Measurements from ENCODE around the gene C12orf54. TPM values are rescaled to one million over a fixed set of nuclear protein-coding genes. Genes with fewer than 3 reads are reported as not detected.
"Not testable (repeated sequence)": the region's sequence is repeated elsewhere in the genome, so short reads cannot be mapped to it uniquely, and the experiment has no call there.

Gene C12orf54
- polyA plus RNA-seq, 1 of the 3 experiments (the other 2 are of a cell fraction), result not detected

DNA sequence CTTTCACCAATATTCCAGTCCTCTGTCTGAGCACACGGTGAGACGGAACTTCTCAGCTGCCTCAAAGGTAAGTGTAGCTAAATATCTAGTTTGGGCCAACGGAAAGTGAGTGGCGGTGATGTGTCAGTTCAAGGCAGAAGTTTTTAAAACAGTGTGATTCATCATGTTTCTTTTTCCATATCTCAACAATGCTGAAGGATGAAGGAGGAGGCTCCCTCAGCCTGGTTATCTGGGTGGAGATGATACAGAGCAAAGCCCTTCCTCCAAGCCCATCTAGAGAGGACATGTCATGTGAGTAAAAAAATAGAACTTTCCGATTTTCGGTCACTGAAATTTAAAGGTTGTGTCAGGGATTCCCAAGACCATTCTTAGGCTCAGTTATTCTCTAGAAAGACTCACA is 23.0 kb upstream of the C12orf54 start:
- POLR2A ChIA-PET, result no interaction called here
- no peaks in the 10 kb centered on the region for H4K20me1 ChIP-seq (ENCODE audit: insufficient read depth)
- no peaks in the 10 kb centered on the region for H3K4me1 ChIP-seq (ENCODE audit: control insufficient read depth in 1 of 2, insufficient read depth in 2 of 2, low read depth in 1 of 2, low read length in 1 of 2)
- WGBS (ENCODE audit: low lambda C conversion rate), result 25% methylated on average over 6 of the region's 6 CpGs
- no peaks in the 10 kb centered on the region for H3K9me2 ChIP-seq
- H3K27ac ChIP-seq (ENCODE audit: low read depth in 2 of 2, low read length in 1 of 2), result no peak overlapping the region
- H3K79me2 ChIP-seq (ENCODE audit: insufficient read depth), result no peaks in the 10 kb centered on the region
- no peak overlapping the region for H3K4me3 ChIP-seq (ENCODE audit: low read depth in 2 of 2, low read length in 1 of 2)
- H3K4me2 ChIP-seq, result no peak overlapping the region
- H3F3A ChIP-seq (replicated peaks; ENCODE audit: insufficient read depth), result no peaks in the 10 kb centered on the region
- H3K9me3 ChIP-seq, result no peaks in the 10 kb centered on the region
- DNase-seq, result no peak
- TF ChIP-seq POLR2AphosphoS5 (IDR thresholded peaks at IDR 0.05; ENCODE audit: low read depth, low read length) (no peak), SIN3A (IDR thresholded peaks at IDR 0.05; ENCODE audit: borderline replicate concordance, low read depth, low read length) (no peak), FOXM1 (IDR thresholded peaks at IDR 0.05; ENCODE audit: low read depth) (no peak), RAD21 (IDR thresholded peaks at IDR 0.05; ENCODE audit: low read length) (no peak), RXRA (IDR thresholded peaks at IDR 0.05; ENCODE audit: borderline replicate concordance, low read depth) (no peak)
- TF ChIP-seq, protein P1, sequence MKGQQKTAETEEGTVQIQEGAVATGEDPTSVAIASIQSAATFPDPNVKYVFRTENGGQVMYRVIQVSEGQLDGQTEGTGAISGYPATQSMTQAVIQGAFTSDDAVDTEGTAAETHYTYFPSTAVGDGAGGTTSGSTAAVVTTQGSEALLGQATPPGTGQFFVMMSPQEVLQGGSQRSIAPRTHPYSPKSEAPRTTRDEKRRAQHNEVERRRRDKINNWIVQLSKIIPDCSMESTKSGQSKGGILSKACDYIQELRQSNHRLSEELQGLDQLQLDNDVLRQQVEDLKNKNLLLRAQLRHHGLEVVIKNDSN (IDR thresholded peaks at IDR 0.05; ENCODE audit: borderline replicate concordance, low read depth), result no peak
- no peak overlapping the region for H3K9ac ChIP-seq
- CTCF ChIA-PET, result no interaction called here
- no peak overlapping the region for H2AFZ ChIP-seq (ENCODE audit: low read depth)
- no peaks in the 10 kb centered on the region for H3K36me3 ChIP-seq (replicated peaks in 1 of 2; ENCODE audit: control insufficient read depth in 1 of 2, insufficient read depth in 2 of 2, low read length in 1 of 2)
- peaks cover 9% of the 10 kb centered on the region; the same call in 1 of the 2 replicates for H3K27me3 ChIP-seq (ENCODE audit: insufficient read depth)

DNA sequence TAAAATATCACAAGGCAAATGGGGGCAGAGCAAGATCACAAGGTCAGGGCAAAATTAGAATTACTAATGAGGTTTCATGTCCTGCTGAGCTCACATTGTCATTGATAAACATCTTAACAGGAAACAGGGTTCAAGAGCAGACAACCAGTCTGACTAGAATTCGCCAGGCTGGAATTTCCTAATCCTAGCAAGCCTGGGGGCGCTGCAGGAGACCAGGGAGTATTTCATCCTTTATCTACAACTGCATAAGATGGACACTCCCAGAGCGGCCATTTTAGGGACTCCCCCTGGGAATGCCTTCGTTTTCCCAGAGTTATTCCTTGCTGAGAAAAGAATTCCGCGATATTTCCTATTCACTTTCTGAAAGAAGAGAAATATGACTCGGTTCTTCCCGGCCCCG is 13.3 kb upstream of the C12orf54 start:
- H3K9me2 ChIP-seq; H3K4me1 ChIP-seq (ENCODE audit: control insufficient read depth in 1 of 2, insufficient read depth in 2 of 2, low read depth in 1 of 2, low read length in 1 of 2); H3K4me2 ChIP-seq; H3K79me2 ChIP-seq (ENCODE audit: insufficient read depth); DNase-seq; H3K36me3 ChIP-seq (replicated peaks in 1 of 2; ENCODE audit: control insufficient read depth in 1 of 2, insufficient read depth in 2 of 2, low read length in 1 of 2); CTCF ChIA-PET; H2AFZ ChIP-seq (ENCODE audit: low read depth); POLR2A ChIA-PET; H3K4me3 ChIP-seq (ENCODE audit: low read depth in 2 of 2, low read length in 1 of 2); H4K20me1 ChIP-seq (ENCODE audit: insufficient read depth); H3K27ac ChIP-seq (ENCODE audit: low read depth in 2 of 2, low read length in 1 of 2); H3K9ac ChIP-seq; H3F3A ChIP-seq (replicated peaks; ENCODE audit: insufficient read depth); H3K9me3 ChIP-seq; H3K27me3 ChIP-seq (ENCODE audit: insufficient read depth): not testable (repeated sequence)
- 28% methylated on average over 9 of the region's 9 CpGs for WGBS (ENCODE audit: low lambda C conversion rate)

DNA sequence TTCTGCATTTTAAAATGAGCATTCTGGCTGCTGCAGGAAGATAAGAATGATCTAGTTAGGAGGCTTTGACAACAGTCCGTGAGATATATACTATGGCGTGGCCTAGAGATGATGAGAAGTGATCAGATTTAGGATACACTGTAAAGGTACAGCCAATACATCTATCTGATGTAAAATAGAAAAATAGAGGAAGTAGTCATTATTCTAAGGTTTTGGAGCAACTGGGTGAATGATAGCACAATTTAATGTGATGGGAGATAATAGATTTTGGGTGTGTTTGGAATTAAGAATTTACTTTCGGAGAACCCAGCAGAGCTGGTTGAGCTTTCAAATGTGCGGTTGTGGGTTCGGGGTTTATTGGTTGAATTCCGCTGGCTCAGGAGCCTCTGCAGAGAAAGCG is 10.0 kb upstream of the C12orf54 start, which contains the start of gene ANP32D:
Gene ANP32D, plus strand, starts transcription at position 301 of the 400 bp plus-strand sequence. CDS start 106 bp downstream, outside the sequence.
- Histone ChIP-seq H3K36me3 (replicated peaks in 1 of 2; ENCODE audit: control insufficient read depth in 1 of 2, insufficient read depth in 2 of 2, low read length in 1 of 2) (no peaks in the 10 kb centered on the region), H3K27ac (ENCODE audit: low read depth in 2 of 2, low read length in 1 of 2) (no peak within 1 kb of the TSS), H4K20me1 (ENCODE audit: insufficient read depth) (no peaks in the 10 kb centered on the region), H2AFZ (ENCODE audit: low read depth) (no peak within 1 kb of the TSS), H3F3A (replicated peaks; ENCODE audit: insufficient read depth) (no peaks in the 10 kb centered on the region), H3K27me3 (ENCODE audit: insufficient read depth) (no peaks in the 10 kb centered on the region), H3K79me2 (ENCODE audit: insufficient read depth) (no peaks in the 10 kb centered on the region), H3K4me3 (ENCODE audit: low read depth in 2 of 2, low read length in 1 of 2) (no peak within 1 kb of the TSS), H3K9ac (no peak within 1 kb of the TSS), H3K9me2 (no peaks in the 10 kb centered on the region), H3K4me1 (ENCODE audit: control insufficient read depth in 1 of 2, insufficient read depth in 2 of 2, low read depth in 1 of 2, low read length in 1 of 2) (no peaks in the 10 kb centered on the region), H3K4me2 (no peak within 1 kb of the TSS), H3K9me3 (no peaks in the 10 kb centered on the region)
- WGBS (ENCODE audit: low lambda C conversion rate), result 24% methylated on average over 7 of the region's 7 CpGs
- DNase-seq, result no peak
- TF ChIP-seq JUND (IDR thresholded peaks at IDR 0.05) (no peak), SIN3A (IDR thresholded peaks at IDR 0.05; ENCODE audit: borderline replicate concordance, low read depth, low read length) (no peak), NFIC (IDR thresholded peaks at IDR 0.05; ENCODE audit: borderline replicate concordance) (no peak), FOXM1 (IDR thresholded peaks at IDR 0.05; ENCODE audit: low read depth) (no peak), YY1 (IDR thresholded peaks at IDR 0.05; ENCODE audit: low read depth) (no peak), FOSL2 (IDR thresholded peaks at IDR 0.05; ENCODE audit: borderline replicate concordance, low read depth) (no peak), FOXJ3 (CRISPR knock-in tag; IDR thresholded peaks at IDR 0.05) (no peak), RAD21 (IDR thresholded peaks at IDR 0.05; ENCODE audit: low read length) (no peak), EZH2phosphoT487 (IDR thresholded peaks at IDR 0.05; ENCODE audit: borderline replicate concordance, low read depth) (no peak), GATA2 (CRISPR knock-in tag; IDR thresholded peaks at IDR 0.05) (no peak), MEF2A (IDR thresholded peaks at IDR 0.05; ENCODE audit: borderline replicate concordance, low read depth) (no peak), TEAD4 (IDR thresholded peaks at IDR 0.05; ENCODE audit: borderline replicate concordance, insufficient read depth) (no peak), RCOR1 (IDR thresholded peaks at IDR 0.05; ENCODE audit: low read length) (no peak), MXI1 (IDR thresholded peaks at IDR 0.05; ENCODE audit: low read depth, low read length) (no peak), GABPA (IDR thresholded peaks at IDR 0.05; ENCODE audit: low read depth) (no peak)
- TF ChIP-seq, protein P2, sequence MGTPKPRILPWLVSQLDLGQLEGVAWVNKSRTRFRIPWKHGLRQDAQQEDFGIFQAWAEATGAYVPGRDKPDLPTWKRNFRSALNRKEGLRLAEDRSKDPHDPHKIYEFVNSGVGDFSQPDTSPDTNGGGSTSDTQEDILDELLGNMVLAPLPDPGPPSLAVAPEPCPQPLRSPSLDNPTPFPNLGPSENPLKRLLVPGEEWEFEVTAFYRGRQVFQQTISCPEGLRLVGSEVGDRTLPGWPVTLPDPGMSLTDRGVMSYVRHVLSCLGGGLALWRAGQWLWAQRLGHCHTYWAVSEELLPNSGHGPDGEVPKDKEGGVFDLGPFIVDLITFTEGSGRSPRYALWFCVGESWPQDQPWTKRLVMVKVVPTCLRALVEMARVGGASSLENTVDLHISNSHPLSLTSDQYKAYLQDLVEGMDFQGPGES (IDR thresholded peaks at IDR 0.05; ENCODE audit: low read depth, low read length), result no peak
- ChIA-PET POLR2A (no interaction called here), CTCF (no interaction called here)
